HG02852 (cell line): ENCODE results near the gene NEURL1B.
A peak's percentile ranks its signal among the peaks of the same experiment; 100 is the strongest.
"Not testable (repeated sequence)": the region's sequence is repeated elsewhere in the genome, so short reads cannot be mapped to it uniquely, and the experiment has no call there.

ENCODE experiments used
- ATAC-seq: cut with Tn5 transposase; IDR thresholded peaks from one replicate; pipeline ENCODE4 v1.9.1; 2021; ENCODE audit warnings: mild to moderate bottlenecking, moderate library complexity; ENCODE audit not compliant: unreplicated experiment

Gene NEURL1B

GRCh38 chr5:172640822-172641358, at the start of gene NEURL1B:
TSS of gene NEURL1B (plus strand) at chr5:172641263. CDS start at chr5:172641407, 144 bp downstream.
- ATAC-seq: peak; percentile 47

- no peak for ATAC-seq
Observed at GRCh38 chr5:172591636-172592035, 49.4 kb upstream of the NEURL1B start.

- ATAC-seq: no peak
Observed at GRCh38 chr5:172592881-172593280, 48.2 kb upstream of the NEURL1B start.

GRCh38 chr5:172593306-172593705, 47.8 kb upstream of the NEURL1B start:
- ATAC-seq: no peak

- ATAC-seq: no peak
Observed at GRCh38 chr5:172593721-172594235, 47.3 kb upstream of the NEURL1B start.

GRCh38 chr5:172594431-172594830, 46.6 kb upstream of the NEURL1B start:
- ATAC-seq: no peak

GRCh38 chr5:172594867-172595466, 46.1 kb upstream of the NEURL1B start:
- ATAC-seq: no peak

- ATAC-seq: no peak
Observed at GRCh38 chr5:172595596-172596455, 45.2 kb upstream of the NEURL1B start.

GRCh38 chr5:172596638-172597231, 44.3 kb upstream of the NEURL1B start:
- ATAC-seq: no peak

- no peak for ATAC-seq
Observed at GRCh38 chr5:172597755-172598155, 43.3 kb upstream of the NEURL1B start.

- no peak for ATAC-seq
Observed at GRCh38 chr5:172598251-172599203, 42.5 kb upstream of the NEURL1B start.

GRCh38 chr5:172599204-172599567, 41.9 kb upstream of the NEURL1B start:
- ATAC-seq: no peak

- no peak for ATAC-seq
Observed at GRCh38 chr5:172600571-172600970, 40.5 kb upstream of the NEURL1B start.

- not testable (repeated sequence) for ATAC-seq
Observed at GRCh38 chr5:172601576-172601975, 39.5 kb upstream of the NEURL1B start.

GRCh38 chr5:172602783-172603231, 38.3 kb upstream of the NEURL1B start:
- ATAC-seq: no peak

- ATAC-seq: no peak
Observed at GRCh38 chr5:172603251-172603806, 37.7 kb upstream of the NEURL1B start.

GRCh38 chr5:172605466-172605865, 35.6 kb upstream of the NEURL1B start:
- no peak for ATAC-seq

- ATAC-seq: no peak
Observed at GRCh38 chr5:172606156-172606785, 34.8 kb upstream of the NEURL1B start.

- no peak for ATAC-seq
Observed at GRCh38 chr5:172607213-172607793, 33.8 kb upstream of the NEURL1B start.
